GM12892 (cell line): ENCODE data around the gene SEMG2.

Experiments
- POLR2A ChIP-seq: IDR thresholded peaks from 2 replicates; pipeline ENCODE4 v1.6.1; 2011; ENCODE audit warnings: low read depth, low read length, control low read depth
- POLR2AphosphoS5 ChIP-seq: IDR thresholded peaks from 2 replicates; pipeline ENCODE4 v1.6.1; 2011; ENCODE audit warnings: low read depth, low read length, control low read depth

DNA sequence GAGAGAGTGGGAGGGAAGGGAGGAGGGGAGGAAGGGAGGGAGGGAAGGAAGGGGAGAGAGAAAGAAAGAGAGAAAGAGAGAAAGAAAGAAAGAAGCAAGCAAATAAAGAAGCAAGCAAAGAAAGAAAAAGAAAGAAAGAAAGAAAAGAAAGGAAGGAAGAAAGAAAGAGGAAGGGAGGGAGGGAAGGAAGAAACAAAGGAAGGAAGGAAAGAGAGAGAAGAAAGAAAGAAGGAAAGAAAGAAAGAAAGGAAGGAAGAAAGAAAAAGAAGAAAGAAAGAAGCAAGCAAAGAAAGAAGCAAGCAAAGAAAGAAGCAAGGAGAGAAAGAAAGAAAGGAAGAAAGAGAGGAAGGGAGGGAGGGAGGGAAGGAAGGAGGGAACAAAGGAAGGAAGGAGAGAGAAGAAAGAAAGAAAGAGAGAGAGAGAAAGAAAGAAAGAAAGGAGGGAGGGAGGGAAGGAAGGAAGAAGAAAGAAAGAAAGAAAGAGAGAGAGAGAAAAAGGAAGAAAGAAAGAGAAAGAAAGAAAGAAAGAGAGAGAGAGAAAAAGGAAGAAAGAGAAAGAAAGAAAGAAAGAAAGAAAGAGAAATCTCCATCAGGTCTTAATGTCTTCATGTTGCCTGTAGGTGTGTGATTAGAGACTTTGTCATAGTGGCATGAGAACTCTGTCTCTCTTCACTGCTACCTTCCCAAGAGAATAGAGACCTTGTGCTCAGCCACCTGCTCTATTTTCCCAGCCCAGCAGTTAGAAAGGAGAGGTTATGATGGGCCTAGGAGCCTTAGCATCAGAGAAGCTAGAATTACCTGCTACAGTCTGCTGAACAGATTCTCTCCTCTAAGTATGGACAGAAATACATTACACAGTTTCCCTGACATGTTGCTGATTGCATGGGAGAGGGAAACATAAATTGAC is 9.4 kb upstream of the SEMG2 start:
- TF ChIP-seq POLR2A (no peak), POLR2AphosphoS5 (no peak)
